Measurements from ENCODE around the gene NUP153. TPM values are rescaled to one million over a fixed set of nuclear protein-coding genes. Genes with fewer than 3 reads are reported as not detected.
"Not testable (repeated sequence)": the region's sequence is repeated elsewhere in the genome, so short reads cannot be mapped to it uniquely, and the experiment has no call there.

The NUP153 gene
- total RNA-seq, 1 donor from 2014 or later, result 34.2 TPM

DNA sequence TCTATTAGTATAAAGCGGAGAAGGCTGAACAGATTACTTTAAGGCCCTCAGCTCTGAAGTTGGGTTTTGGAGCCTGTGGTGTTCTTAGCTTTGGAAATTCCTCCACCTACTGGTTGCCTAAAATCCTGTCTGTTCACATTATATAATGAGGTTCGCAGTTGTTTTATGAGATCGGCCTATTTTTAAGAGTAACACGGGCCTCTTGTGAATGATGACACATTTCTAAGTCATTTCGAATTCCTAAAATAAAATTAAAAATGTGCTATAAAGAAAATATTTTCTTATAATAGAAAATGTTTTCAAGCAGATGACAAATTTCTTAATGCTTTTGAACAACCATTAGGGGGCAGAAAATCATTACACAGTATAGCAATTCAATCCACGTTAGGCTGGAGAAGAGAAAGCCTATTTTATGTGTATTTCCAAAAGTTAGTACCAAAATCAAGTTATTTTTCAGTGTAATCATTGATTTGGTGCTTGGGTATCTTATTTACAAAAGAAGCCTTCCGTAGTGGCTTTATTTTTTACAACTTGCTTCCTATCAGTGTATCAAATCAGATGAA is 122.4 kb downstream of the NUP153 start:
- peaks cover 6% of the 10 kb centered on the region for H3K4me1 Mint-ChIP-seq (ENCODE audit: low read depth, unreplicated experiment)
- H3K27me3 Mint-ChIP-seq (ENCODE audit: unreplicated experiment), result peaks cover 5% of the 10 kb centered on the region
- DNase-seq, result no peak
- H3K4me3 Mint-ChIP-seq (ENCODE audit: unreplicated experiment), result no peak overlapping the region
- TF ChIP-seq, protein P1, sequence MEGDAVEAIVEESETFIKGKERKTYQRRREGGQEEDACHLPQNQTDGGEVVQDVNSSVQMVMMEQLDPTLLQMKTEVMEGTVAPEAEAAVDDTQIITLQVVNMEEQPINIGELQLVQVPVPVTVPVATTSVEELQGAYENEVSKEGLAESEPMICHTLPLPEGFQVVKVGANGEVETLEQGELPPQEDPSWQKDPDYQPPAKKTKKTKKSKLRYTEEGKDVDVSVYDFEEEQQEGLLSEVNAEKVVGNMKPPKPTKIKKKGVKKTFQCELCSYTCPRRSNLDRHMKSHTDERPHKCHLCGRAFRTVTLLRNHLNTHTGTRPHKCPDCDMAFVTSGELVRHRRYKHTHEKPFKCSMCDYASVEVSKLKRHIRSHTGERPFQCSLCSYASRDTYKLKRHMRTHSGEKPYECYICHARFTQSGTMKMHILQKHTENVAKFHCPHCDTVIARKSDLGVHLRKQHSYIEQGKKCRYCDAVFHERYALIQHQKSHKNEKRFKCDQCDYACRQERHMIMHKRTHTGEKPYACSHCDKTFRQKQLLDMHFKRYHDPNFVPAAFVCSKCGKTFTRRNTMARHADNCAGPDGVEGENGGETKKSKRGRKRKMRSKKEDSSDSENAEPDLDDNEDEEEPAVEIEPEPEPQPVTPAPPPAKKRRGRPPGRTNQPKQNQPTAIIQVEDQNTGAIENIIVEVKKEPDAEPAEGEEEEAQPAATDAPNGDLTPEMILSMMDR (IDR thresholded peaks at IDR 0.05; ENCODE audit: partially characterized antibody, unreplicated experiment), result peak; percentile 81
- peaks cover 4% of the 10 kb centered on the region for H3K9me3 Mint-ChIP-seq (ENCODE audit: unreplicated experiment)
- H3K27ac Mint-ChIP-seq (ENCODE audit: unreplicated experiment), result no peak overlapping the region
- peaks cover 6% of the 10 kb centered on the region for H3K36me3 Mint-ChIP-seq (ENCODE audit: unreplicated experiment)

DNA sequence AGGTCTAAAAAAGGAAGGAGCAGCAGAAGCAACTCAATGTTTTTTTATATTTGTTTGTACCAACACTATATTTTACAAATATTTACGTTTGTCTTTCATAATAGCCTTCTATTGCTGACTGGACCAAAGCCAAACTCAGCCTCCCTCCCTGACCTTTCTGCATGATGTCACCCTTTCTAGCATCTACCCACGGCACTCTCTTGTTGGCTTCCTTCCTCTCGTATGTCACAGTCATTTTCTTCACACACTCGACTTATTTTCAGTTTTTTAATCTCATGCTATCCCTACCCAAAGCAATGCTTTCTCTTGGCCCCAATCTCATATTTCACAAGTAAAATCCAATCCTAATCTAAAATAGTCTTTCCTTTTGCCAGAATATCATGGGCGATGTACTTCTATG is 122.9 kb downstream of the NUP153 start:
- no peak for DNase-seq
- TF ChIP-seq, protein P1 (IDR thresholded peaks at IDR 0.05; ENCODE audit: partially characterized antibody, unreplicated experiment), result no peak
- H3K27ac Mint-ChIP-seq (ENCODE audit: unreplicated experiment), result no peak overlapping the region
- H3K36me3 Mint-ChIP-seq (ENCODE audit: unreplicated experiment), result peaks cover 6% of the 10 kb centered on the region
- peaks cover under 1% of the 10 kb centered on the region for H3K4me1 Mint-ChIP-seq (ENCODE audit: low read depth, unreplicated experiment)
- H3K9me3 Mint-ChIP-seq (ENCODE audit: unreplicated experiment), result peaks cover 4% of the 10 kb centered on the region
- peaks cover 5% of the 10 kb centered on the region for H3K27me3 Mint-ChIP-seq (ENCODE audit: unreplicated experiment)
- H3K4me3 Mint-ChIP-seq (ENCODE audit: unreplicated experiment), result no peak overlapping the region

DNA sequence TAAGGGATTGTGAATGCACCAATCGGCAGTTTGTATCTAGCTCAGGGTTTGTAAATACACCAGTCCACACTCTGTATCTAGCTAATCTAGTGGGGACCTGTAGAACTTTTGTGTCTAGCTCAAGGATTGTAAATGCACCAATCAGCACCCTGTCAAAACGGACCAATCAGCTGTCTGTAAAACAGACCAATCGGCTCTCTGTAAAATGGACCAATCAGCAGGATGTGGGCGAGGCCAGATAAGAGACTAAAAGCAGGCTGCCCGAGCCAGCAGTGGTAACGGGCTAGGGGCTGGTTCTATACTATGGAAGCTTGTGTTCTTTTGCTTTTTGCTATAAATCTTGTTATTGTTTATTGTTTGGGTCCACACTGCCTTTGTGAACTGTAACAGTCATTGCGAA is 125.4 kb downstream of the NUP153 start:
- not testable (repeated sequence) for H3K4me1 Mint-ChIP-seq (ENCODE audit: low read depth, unreplicated experiment); H3K27me3 Mint-ChIP-seq (ENCODE audit: unreplicated experiment); DNase-seq; H3K27ac Mint-ChIP-seq (ENCODE audit: unreplicated experiment); H3K9me3 Mint-ChIP-seq (ENCODE audit: unreplicated experiment)
- peak overlapping the region; percentile 71 for H3K4me3 Mint-ChIP-seq (ENCODE audit: unreplicated experiment)
- H3K36me3 Mint-ChIP-seq (ENCODE audit: unreplicated experiment), result peaks cover 16% of the 10 kb centered on the region

DNA sequence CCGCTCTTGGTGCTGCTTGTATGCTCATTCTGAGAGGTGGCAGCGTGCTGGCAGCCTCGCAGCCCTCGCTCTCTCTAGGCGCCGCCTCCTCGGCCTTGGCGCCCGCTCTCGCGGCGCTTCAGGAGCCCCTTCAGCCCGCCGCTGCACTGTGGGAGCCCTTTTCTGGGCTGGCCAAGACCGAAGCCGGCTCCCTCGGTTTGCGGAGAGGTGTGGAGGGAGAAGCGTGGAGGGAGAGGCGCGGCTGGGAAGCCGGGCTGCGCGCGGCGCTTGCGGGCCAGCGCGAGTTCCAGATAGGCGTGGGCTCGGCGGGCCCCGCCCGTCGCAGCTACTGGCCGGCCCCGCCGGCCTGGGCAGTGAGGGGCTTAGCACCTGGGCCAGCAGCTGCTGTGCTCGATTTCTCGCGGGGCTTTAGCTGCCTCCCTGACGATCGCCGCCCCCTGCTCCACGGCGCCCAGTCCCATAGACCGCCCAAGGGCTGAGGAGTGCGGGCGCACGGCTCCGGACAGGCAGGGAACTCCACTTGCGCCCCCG is 126.1 kb downstream of the NUP153 start:
- H3K4me3 Mint-ChIP-seq (ENCODE audit: unreplicated experiment), result peak overlapping the region; percentile 84
- peaks cover 7% of the 10 kb centered on the region for H3K9me3 Mint-ChIP-seq (ENCODE audit: unreplicated experiment)
- H3K27ac Mint-ChIP-seq (ENCODE audit: unreplicated experiment), result no peak overlapping the region

DNA sequence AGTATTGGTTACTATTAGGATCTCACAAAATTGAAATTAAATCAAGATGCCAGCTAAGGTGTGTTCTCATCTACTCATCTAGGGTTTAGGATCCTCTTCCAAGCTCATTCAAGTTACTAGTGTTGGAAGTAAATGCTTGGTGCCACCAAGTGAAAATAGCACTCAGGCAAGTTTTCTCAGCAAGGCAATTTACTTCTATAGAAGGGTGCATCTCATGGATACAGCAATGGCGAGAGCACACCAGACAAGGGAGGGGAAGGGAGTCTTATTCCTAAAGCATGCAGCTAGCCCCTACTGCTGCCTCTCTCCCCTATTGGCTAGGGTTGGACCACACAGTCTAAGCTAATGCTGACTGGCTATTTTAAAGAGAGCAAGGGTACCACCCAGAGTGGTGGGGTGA is 129.7 kb downstream of the NUP153 start:
- Mint-ChIP-seq H3K27ac (ENCODE audit: unreplicated experiment) (no peak overlapping the region), H3K36me3 (ENCODE audit: unreplicated experiment) (peaks cover 21% of the 10 kb centered on the region), H3K4me1 (ENCODE audit: low read depth, unreplicated experiment) (no peaks in the 10 kb centered on the region), H3K9me3 (ENCODE audit: unreplicated experiment) (peaks cover 7% of the 10 kb centered on the region), H3K4me3 (ENCODE audit: unreplicated experiment) (no peak overlapping the region), H3K27me3 (ENCODE audit: unreplicated experiment) (no peaks in the 10 kb centered on the region)
- no peak for DNase-seq
- TF ChIP-seq, protein P1 (IDR thresholded peaks at IDR 0.05; ENCODE audit: partially characterized antibody, unreplicated experiment), result no peak

More for the DNA sequence above, 126.1 kb downstream of the NUP153 start:
- peak; percentile 67 for DNase-seq
- TF ChIP-seq, protein P1 (IDR thresholded peaks at IDR 0.05; ENCODE audit: partially characterized antibody, unreplicated experiment), result no peak
- Mint-ChIP-seq H3K36me3 (ENCODE audit: unreplicated experiment) (peaks cover 16% of the 10 kb centered on the region), H3K27me3 (ENCODE audit: unreplicated experiment) (no peaks in the 10 kb centered on the region), H3K4me1 (ENCODE audit: low read depth, unreplicated experiment) (no peaks in the 10 kb centered on the region)

Data from glutamatergic neuron (in vitro differentiated cells).